HepG2 (cell line): Measurements from ENCODE around the gene SPATC1L. TPM values are rescaled to one million over a fixed set of nuclear protein-coding genes. Genes with fewer than 3 reads are reported as not detected.

Source experiments
- AGO2 ChIP-seq: fragments of 200-400 bp; formaldehyde crosslinking; optimal IDR thresholded peaks from 2 replicates; pipeline ENCODE3; 2017; ENCODE audit warnings: mild to moderate bottlenecking, low read depth, low read length, moderate library complexity
- BHLHE40 ChIP-seq: IDR thresholded peaks from 2 replicates; pipeline ENCODE4 v1.6.1; 2011; ENCODE audit warnings: low read length, improper control_type of control experiment
- HMGA1 ChIP-seq: sonication (generic); formaldehyde crosslinking; conservative IDR thresholded peaks from 2 replicates; pipeline ENCODE4 v1.4.0; 2020; ENCODE audit warnings: missing genetic modification reagents
- HOXA3 ChIP-seq: sonication (generic); formaldehyde crosslinking; IDR thresholded peaks from 2 replicates; pipeline ENCODE4 v1.5.0; 2020; ENCODE audit warnings: missing genetic modification reagents
- HOXA5 ChIP-seq: sonication (generic); formaldehyde crosslinking; IDR thresholded peaks from 2 replicates; pipeline ENCODE4 v1.4.0; 2020; ENCODE audit warnings: missing genetic modification reagents
- KDM2A ChIP-seq: sonication (generic); formaldehyde crosslinking; IDR thresholded peaks from 2 replicates; pipeline ENCODE4 v1.4.0; 2020; ENCODE audit warnings: low read depth, missing genetic modification reagents, borderline replicate concordance
- NCOA2 ChIP-seq: sonication (generic); formaldehyde crosslinking; IDR thresholded peaks from 2 replicates; pipeline ENCODE4 v1.8.0; 2022; ENCODE audit warnings: inconsistent platforms
- REXO4 ChIP-seq: sonication (generic); formaldehyde crosslinking; IDR thresholded peaks from 2 replicates; pipeline ENCODE4 v1.8.0; 2022; ENCODE audit warnings: missing genetic modification reagents, mild to moderate bottlenecking, borderline replicate concordance
- TAF15 ChIP-seq: fragments of 200-400 bp; formaldehyde crosslinking; IDR thresholded peaks from one replicate; pipeline ENCODE4 v1.6.1; 2018; ENCODE audit warnings: mild to moderate bottlenecking, low read depth, low read length; ENCODE audit not compliant: poor library complexity, severe bottlenecking
- ZC3H13 ChIP-seq: sonication (generic); formaldehyde crosslinking; IDR thresholded peaks from 2 replicates; pipeline ENCODE4 v1.8.1; 2023; ENCODE audit warnings: mild to moderate bottlenecking, missing genetic modification reagents, moderate library complexity
- ZNF468 ChIP-seq: sonication (generic); formaldehyde crosslinking; IDR thresholded peaks from 2 replicates; pipeline ENCODE4 v1.8.0; 2022; ENCODE audit warnings: mild to moderate bottlenecking, moderate library complexity, missing genetic modification reagents
- ZNF496 ChIP-seq: sonication (generic); formaldehyde crosslinking; IDR thresholded peaks from 2 replicates; pipeline ENCODE4 v1.8.1; 2023; ENCODE audit warnings: mild to moderate bottlenecking, moderate library complexity, missing genetic modification reagents; ENCODE audit not compliant: insufficient replicate concordance
- ZNF605 ChIP-seq: sonication (generic); formaldehyde crosslinking; IDR thresholded peaks from 2 replicates; pipeline ENCODE4 v1.8.0; 2022; ENCODE audit warnings: mild to moderate bottlenecking, missing genetic modification reagents
- ZNF768 ChIP-seq: sonication (generic); formaldehyde crosslinking; IDR thresholded peaks from 2 replicates; pipeline ENCODE4 v1.4.0; 2020; ENCODE audit warnings: missing genetic modification reagents
- ZNF781 ChIP-seq: sonication (generic); formaldehyde crosslinking; IDR thresholded peaks from 2 replicates; pipeline ENCODE4 v1.5.1; 2020; ENCODE audit warnings: borderline replicate concordance, mild to moderate bottlenecking, missing genetic modification reagents; ENCODE audit errors: not compliant biosample characterization
- polyA plus RNA-seq, 8 experiments: library from polyadenylated mRNA; depleted of rRNA in 3 of 8; stranded (reverse) in 7 of 8; unstranded in 1 of 8; fragments of >200 nt; fragmentation: Illumina TruSeq in 4 of 8; extraction: Trizol in 4 of 8; gene quantifications; 2 replicates each; pipeline versions ENCODE4 v1.2.1 to v1.2.3, GENCODE V29; 2011 to 2016; ENCODE audit warnings: low read depth in 4 of 8, missing spikeins in 1 of 8, mixed read lengths in 1 of 8; ENCODE audit not compliant: insufficient read depth in 1 of 8
- total RNA-seq, 5 experiments: library from RNA; depleted of rRNA; stranded (reverse); fragments of >200 nt; fragmentation: Illumina TruSeq; extraction: Trizol; gene quantifications; 2 replicates each; pipeline ENCODE4 v1.2.3, GENCODE V29; 2016; ENCODE audit warnings: low read depth in 1 of 5
- TF ChIP-seq, protein P1 (sequence below): sonication (generic); formaldehyde crosslinking; IDR thresholded peaks from 2 replicates; pipeline ENCODE4 v1.5.1; 2020; ENCODE audit warnings: missing genetic modification reagents, mild to moderate bottlenecking, borderline replicate concordance
- TF ChIP-seq, protein P2 (sequence below): sonication (generic); formaldehyde crosslinking; conservative IDR thresholded peaks from 2 replicates; pipeline ENCODE4 v1.8.0; 2022; ENCODE audit warnings: mild to moderate bottlenecking, moderate library complexity, missing genetic modification reagents
- TF ChIP-seq, protein P3 (sequence below): fragments of 450-650 bp; IDR thresholded peaks from 2 replicates; pipeline ENCODE4 v1.6.1; 2017
- TF ChIP-seq, protein P4 (sequence below): sonication (generic); formaldehyde crosslinking; IDR thresholded peaks from 2 replicates; pipeline ENCODE4 v1.8.1; 2023; ENCODE audit warnings: mild to moderate bottlenecking, missing genetic modification reagents
- TF ChIP-seq, protein P5 (sequence below): IDR thresholded peaks from 2 replicates; pipeline ENCODE4 v1.6.1; 2016
- TF ChIP-seq, protein P6 (sequence below): sonication (generic); formaldehyde crosslinking; IDR thresholded peaks from 2 replicates; pipeline ENCODE4 v1.5.1; 2020; ENCODE audit warnings: mild to moderate bottlenecking, missing genetic modification reagents, moderate library complexity

The SPATC1L gene
- total and polyA plus RNA-seq, 2 of the 13 experiments (the other 11 are each of a cell fraction or from before 2014, with no cell fraction given), result 1.4 to 3.3 TPM

DNA sequence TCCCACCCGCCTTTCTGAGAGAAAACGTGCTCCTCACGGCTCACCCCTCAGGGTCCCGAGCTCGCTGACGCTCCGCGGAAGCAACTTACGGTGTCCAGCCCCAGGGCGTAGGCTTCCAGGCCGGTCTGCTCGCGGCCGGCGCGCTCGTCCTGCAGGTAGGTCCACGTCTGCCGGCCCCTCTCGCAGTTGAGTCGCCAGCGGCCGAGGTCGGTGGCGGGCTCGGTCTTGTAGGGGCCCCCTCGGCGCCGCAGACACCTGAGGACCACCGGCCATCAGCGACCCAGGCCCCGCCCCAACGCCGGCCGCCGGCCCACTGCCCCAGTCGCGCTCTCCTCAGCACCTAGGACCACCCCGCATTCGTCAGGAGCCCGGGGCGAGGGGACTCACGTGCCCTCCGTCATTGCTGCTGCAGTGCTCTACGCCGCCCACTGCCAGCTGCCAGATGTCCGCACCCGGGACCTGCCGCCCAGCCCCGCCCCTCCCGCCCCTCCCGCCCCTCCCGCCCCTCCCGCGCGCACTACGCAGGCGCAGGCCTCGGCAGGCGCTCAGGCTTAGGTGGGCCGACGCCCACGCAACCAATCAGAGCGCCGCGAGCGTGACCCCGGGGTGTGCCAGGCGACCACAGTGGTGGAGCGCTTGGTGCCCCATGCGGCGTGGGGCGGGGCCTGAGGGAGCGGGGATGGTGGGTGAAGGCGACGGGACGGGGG, 44.2 kb upstream of the SPATC1L start, which contains the start of gene LSS (continued):
- TF ChIP-seq, protein P1, sequence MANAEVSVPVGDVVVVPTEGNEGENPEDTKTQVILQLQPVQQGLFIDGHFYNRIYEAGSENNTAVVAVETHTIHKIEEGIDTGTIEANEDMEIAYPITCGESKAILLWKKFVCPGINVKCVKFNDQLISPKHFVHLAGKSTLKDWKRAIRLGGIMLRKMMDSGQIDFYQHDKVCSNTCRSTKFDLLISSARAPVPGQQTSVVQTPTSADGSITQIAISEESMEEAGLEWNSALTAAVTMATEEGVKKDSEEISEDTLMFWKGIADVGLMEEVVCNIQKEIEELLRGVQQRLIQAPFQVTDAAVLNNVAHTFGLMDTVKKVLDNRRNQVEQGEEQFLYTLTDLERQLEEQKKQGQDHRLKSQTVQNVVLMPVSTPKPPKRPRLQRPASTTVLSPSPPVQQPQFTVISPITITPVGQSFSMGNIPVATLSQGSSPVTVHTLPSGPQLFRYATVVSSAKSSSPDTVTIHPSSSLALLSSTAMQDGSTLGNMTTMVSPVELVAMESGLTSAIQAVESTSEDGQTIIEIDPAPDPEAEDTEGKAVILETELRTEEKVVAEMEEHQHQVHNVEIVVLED, result 0 out of 2 replicates have a peak, but pooled peaks have one; percentile 54
- TF ChIP-seq ZNF781 (CRISPR knock-in tag) (no peak), HOXA5 (CRISPR knock-in tag) (peak; percentile 79; the same call in 1 of the 2 replicates), REXO4 (no peak; the same call in 1 of the 2 replicates), ZNF496 (no peak), ZNF768 (CRISPR knock-in tag) (peak; percentile 44; the same call in 1 of the 2 replicates), HOXA3 (CRISPR knock-in tag) (peak; percentile 77), ZNF468 (CRISPR knock-in tag) (0 out of 2 replicates have a peak, but pooled peaks have one; percentile 32), AGO2 (peak; percentile 55), ZNF605 (CRISPR knock-in tag) (no peak), KDM2A (CRISPR knock-in tag) (0 out of 2 replicates have a peak, but pooled peaks have one; percentile 46), BHLHE40 (peak; percentile 95), TAF15 (no peak), NCOA2 (CRISPR knock-in tag) (peak; percentile 14; the same call in 1 of the 2 replicates), HMGA1 (CRISPR knock-in tag) (no peak), ZC3H13 (peak; percentile 64; the same call in 1 of the 2 replicates)
- TF ChIP-seq, protein P2, sequence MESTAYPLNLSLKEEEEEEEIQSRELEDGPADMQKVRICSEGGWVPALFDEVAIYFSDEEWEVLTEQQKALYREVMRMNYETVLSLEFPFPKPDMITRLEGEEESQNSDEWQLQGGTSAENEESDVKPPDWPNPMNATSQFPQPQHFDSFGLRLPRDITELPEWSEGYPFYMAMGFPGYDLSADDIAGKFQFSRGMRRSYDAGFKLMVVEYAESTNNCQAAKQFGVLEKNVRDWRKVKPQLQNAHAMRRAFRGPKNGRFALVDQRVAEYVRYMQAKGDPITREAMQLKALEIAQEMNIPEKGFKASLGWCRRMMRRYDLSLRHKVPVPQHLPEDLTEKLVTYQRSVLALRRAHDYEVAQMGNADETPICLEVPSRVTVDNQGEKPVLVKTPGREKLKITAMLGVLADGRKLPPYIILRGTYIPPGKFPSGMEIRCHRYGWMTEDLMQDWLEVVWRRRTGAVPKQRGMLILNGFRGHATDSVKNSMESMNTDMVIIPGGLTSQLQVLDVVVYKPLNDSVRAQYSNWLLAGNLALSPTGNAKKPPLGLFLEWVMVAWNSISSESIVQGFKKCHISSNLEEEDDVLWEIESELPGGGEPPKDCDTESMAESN (CRISPR knock-in tag), result peak; percentile 60
- TF ChIP-seq, protein P3, sequence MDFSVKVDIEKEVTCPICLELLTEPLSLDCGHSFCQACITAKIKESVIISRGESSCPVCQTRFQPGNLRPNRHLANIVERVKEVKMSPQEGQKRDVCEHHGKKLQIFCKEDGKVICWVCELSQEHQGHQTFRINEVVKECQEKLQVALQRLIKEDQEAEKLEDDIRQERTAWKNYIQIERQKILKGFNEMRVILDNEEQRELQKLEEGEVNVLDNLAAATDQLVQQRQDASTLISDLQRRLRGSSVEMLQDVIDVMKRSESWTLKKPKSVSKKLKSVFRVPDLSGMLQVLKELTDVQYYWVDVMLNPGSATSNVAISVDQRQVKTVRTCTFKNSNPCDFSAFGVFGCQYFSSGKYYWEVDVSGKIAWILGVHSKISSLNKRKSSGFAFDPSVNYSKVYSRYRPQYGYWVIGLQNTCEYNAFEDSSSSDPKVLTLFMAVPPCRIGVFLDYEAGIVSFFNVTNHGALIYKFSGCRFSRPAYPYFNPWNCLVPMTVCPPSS, result no peak
- TF ChIP-seq, protein P4, sequence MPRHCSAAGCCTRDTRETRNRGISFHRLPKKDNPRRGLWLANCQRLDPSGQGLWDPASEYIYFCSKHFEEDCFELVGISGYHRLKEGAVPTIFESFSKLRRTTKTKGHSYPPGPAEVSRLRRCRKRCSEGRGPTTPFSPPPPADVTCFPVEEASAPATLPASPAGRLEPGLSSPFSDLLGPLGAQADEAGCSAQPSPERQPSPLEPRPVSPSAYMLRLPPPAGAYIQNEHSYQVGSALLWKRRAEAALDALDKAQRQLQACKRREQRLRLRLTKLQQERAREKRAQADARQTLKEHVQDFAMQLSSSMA (CRISPR knock-in tag), result 0 out of 2 replicates have a peak, but pooled peaks have one; percentile 46
- TF ChIP-seq, protein P5, sequence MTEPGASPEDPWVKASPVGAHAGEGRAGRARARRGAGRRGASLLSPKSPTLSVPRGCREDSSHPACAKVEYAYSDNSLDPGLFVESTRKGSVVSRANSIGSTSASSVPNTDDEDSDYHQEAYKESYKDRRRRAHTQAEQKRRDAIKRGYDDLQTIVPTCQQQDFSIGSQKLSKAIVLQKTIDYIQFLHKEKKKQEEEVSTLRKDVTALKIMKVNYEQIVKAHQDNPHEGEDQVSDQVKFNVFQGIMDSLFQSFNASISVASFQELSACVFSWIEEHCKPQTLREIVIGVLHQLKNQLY (CRISPR knock-in tag), result peak; percentile 53; the same call in 1 of the 2 replicates
- TF ChIP-seq, protein P6, sequence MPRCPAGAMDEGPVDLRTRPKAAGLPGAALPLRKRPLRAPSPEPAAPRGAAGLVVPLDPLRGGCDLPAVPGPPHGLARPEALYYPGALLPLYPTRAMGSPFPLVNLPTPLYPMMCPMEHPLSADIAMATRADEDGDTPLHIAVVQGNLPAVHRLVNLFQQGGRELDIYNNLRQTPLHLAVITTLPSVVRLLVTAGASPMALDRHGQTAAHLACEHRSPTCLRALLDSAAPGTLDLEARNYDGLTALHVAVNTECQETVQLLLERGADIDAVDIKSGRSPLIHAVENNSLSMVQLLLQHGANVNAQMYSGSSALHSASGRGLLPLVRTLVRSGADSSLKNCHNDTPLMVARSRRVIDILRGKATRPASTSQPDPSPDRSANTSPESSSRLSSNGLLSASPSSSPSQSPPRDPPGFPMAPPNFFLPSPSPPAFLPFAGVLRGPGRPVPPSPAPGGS (CRISPR knock-in tag), result 0 out of 2 replicates have a peak, but pooled peaks have one; percentile 33
